ENCODE results near the gene GRIN1. TPM values are rescaled to one million over a fixed set of nuclear protein-coding genes. Genes with fewer than 3 reads are reported as not detected.

GRIN1 gene
- total and polyA plus RNA-seq, 2 donors = 0.18 to 0.19 TPM

DNA sequence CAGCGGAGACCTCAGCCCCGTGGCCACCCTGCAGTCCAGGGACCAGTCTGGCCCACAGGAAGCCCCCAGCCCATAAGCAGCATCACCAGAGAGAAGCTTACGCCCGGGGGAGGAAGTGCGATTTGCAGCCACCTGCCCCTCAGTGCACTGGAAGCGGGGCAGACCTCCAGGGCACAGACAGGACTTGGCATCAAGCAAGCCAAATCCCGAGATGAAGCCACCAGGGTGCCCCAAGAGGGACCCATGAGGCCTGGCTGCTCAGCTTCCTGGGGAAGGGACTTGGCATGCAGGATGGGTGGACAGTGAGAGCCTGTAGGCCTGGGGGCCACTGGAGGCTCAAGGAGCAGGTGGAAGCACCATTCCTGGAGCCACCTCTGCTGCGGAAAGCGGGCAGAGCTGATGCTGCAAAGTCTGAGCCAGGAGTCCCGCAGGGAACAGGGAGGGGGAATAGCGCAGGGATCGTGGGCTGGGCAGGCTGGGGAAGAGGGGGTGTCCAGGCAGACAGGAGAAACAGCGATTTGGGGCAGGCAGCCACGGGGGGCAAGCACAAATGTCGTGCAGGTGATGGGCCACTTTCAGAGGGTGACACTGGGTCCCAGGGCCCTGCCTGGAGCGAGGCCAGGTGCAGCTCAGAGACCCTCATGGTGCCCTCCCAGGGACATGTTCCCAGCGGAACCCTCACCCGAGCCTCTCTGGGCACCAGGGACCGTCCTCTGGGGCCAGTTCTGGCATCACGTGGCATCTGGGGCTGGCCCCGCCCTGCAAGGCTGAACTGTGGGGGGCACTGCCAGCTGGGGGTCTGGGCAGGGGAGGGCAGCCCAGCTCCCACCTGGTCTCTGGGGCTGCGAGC is 27.7 kb downstream of the GRIN1 start:
- H3K9me3 ChIP-seq (ENCODE audit: control insufficient read depth in 2 of 2, insufficient read depth in 1 of 2, low read length in 1 of 2) = no peaks in the 10 kb centered on the region
- no peaks in the 10 kb centered on the region for H3K36me3 ChIP-seq (ENCODE audit: control insufficient read depth in 2 of 2, insufficient read depth in 2 of 2, low read length in 1 of 2)
- peaks cover 76 to 100% of the 10 kb centered on the region in 2 donors for H3K27me3 ChIP-seq (ENCODE audit: control insufficient read depth in 2 of 2, insufficient read depth in 1 of 2, low read length in 1 of 2)
- DNase-seq (ENCODE audit: low read depth in 6 of 9, low spot score in 9 of 9) = no peak
- peaks cover 9 to 19% of the 10 kb centered on the region in 2 donors for H3K4me1 ChIP-seq (ENCODE audit: control insufficient read depth in 2 of 2, insufficient read depth in 2 of 2, low read length in 2 of 2)
- no peak overlapping the region for H3K27ac ChIP-seq (ENCODE audit: low read depth in 1 of 2, low read length in 1 of 2)
- no peak overlapping the region for H3K4me3 ChIP-seq (ENCODE audit: low read length in 2 of 2)
- WGBS = 89% methylated on average over 22 of the region's 22 CpGs

DNA sequence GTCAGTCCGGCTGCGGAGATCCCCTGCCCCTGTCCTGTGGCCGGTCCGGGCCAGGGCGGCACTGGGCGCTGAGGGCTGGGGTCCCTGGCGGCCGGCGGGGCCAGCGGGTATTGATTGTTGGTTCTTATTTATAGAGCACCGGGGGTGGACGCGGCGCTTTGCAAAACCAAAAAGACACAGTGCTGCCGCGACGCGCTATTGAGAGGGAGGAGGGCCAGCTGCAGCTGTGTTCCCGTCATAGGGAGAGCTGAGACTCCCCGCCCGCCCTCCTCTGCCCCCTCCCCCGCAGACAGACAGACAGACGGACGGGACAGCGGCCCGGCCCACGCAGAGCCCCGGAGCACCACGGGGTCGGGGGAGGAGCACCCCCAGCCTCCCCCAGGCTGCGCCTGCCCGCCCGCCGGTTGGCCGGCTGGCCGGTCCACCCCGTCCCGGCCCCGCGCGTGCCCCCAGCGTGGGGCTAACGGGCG is 28.4 kb downstream of the GRIN1 start:
- H3K4me1 ChIP-seq (ENCODE audit: control insufficient read depth in 2 of 2, insufficient read depth in 2 of 2, low read length in 2 of 2) = peaks cover 14 to 26% of the 10 kb centered on the region in 2 donors
- 32% methylated on average over 44 of the region's 44 CpGs for WGBS

DNA sequence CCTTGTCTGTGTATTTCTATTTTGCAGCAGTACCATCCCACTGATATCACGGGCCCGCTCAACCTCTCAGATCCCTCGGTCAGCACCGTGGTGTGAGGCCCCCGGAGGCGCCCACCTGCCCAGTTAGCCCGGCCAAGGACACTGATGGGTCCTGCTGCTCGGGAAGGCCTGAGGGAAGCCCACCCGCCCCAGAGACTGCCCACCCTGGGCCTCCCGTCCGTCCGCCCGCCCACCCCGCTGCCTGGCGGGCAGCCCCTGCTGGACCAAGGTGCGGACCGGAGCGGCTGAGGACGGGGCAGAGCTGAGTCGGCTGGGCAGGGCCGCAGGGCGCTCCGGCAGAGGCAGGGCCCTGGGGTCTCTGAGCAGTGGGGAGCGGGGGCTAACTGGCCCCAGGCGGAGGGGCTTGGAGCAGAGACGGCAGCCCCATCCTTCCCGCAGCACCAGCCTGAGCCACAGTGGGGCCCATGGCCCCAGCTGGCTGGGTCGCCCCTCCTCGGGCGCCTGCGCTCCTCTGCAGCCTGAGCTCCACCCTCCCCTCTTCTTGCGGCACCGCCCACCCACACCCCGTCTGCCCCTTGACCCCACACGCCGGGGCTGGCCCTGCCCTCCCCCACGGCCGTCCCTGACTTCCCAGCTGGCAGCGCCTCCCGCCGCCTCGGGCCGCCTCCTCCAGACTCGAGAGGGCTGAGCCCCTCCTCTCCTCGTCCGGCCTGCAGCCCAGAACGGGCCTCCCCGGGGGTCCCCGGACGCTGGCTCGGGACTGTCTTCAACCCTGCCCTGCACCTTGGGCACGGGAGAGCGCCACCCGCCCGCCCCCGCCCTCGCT is 29.0 kb downstream of the GRIN1 start:
- H3K36me3 ChIP-seq (ENCODE audit: control insufficient read depth in 2 of 2, insufficient read depth in 2 of 2, low read length in 1 of 2) = no peaks in the 10 kb centered on the region
- H3K27ac ChIP-seq (ENCODE audit: low read depth in 1 of 2, low read length in 1 of 2) = no peak overlapping the region
- no peak for DNase-seq (ENCODE audit: low read depth in 6 of 9, low spot score in 9 of 9)
- peak overlapping the region in 1 of 2 donors; percentile 17 for H3K4me3 ChIP-seq (ENCODE audit: low read length in 2 of 2)
- WGBS = 9% methylated on average over 57 of the region's 57 CpGs
- H3K27me3 ChIP-seq (ENCODE audit: control insufficient read depth in 2 of 2, insufficient read depth in 1 of 2, low read length in 1 of 2) = peaks cover 63 to 100% of the 10 kb centered on the region in 2 donors
- peaks cover 21 to 28% of the 10 kb centered on the region in 2 donors for H3K4me1 ChIP-seq (ENCODE audit: control insufficient read depth in 2 of 2, insufficient read depth in 2 of 2, low read length in 2 of 2)
- H3K9me3 ChIP-seq (ENCODE audit: control insufficient read depth in 2 of 2, insufficient read depth in 1 of 2, low read length in 1 of 2) = no peaks in the 10 kb centered on the region

More for the DNA sequence above, 28.4 kb downstream of the GRIN1 start:
- Histone ChIP-seq H3K27ac (ENCODE audit: low read depth in 1 of 2, low read length in 1 of 2) (no peak overlapping the region), H3K27me3 (ENCODE audit: control insufficient read depth in 2 of 2, insufficient read depth in 1 of 2, low read length in 1 of 2) (peaks cover 69 to 100% of the 10 kb centered on the region in 2 donors), H3K4me3 (ENCODE audit: low read length in 2 of 2) (no peak overlapping the region), H3K9me3 (ENCODE audit: control insufficient read depth in 2 of 2, insufficient read depth in 1 of 2, low read length in 1 of 2) (no peaks in the 10 kb centered on the region), H3K36me3 (ENCODE audit: control insufficient read depth in 2 of 2, insufficient read depth in 2 of 2, low read length in 1 of 2) (no peaks in the 10 kb centered on the region)
- DNase-seq (ENCODE audit: low read depth in 6 of 9, low spot score in 9 of 9) = no peak

DNA sequence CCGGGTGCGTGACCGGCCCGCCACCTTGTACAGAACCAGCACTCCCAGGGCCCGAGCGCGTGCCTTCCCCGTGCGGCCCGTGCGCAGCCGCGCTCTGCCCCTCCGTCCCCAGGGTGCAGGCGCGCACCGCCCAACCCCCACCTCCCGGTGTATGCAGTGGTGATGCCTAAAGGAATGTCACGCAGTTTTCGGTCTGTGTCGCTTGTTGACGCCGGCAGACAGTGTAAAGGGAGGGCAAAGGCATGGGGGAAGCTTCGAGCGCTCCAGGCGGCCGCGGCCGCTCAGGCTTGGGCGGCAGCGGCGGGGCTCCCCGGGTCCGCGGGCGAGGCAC is 29.6 kb downstream of the GRIN1 start:
- H3K27me3 ChIP-seq (ENCODE audit: control insufficient read depth in 2 of 2, insufficient read depth in 1 of 2, low read length in 1 of 2) = peaks cover 63 to 100% of the 10 kb centered on the region in 2 donors

DNA sequence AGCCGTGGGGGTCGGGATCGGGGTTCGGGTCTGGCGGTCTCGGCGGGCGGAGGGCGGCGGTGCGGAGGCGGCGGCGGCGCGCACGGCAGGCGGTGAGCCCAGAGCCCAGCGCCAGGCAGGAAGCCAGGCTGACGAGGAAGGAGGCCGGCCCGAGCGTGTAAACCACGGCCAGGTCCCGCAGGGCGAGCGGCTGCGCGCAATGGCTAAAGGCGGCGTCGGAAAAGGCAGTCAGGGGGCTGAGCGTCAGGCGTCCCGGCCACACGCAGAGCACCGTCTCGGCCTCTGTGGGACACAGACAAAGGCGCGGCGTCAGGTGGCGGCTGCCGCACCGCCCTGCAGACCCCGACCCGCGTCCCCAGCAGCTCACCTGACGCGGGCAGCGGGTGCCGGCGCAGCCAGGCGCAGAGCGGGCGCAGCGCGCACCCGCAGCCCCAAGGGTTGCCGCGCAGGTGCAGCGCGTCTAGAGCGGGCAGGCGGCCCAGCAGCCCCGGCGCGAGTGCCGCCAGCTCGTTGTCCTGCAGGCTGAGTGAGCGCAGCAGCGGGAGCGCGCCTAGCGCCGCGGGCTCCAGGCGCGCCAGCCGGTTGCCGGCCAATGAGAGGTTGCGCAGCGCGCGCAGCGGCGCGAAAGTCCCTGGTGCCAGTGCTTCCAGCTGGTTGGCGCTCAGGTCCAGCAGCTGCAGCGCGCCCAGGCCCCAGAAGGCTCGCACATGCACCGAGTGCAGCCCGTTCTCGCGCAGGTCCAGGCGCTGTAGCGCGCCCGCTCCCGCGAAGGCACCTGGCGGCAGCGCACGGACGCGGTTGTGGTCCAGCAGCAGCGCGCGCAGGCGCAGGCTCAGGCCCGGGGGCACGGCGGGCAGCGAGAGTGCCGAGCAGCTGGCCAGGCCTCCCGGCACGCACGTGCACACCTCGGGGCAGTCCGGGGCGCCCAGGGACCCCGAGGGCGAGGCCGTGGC is 30.2 kb downstream of the GRIN1 start:
- H3K4me1 ChIP-seq (ENCODE audit: control insufficient read depth in 2 of 2, insufficient read depth in 2 of 2, low read length in 2 of 2) = peaks cover 32 to 35% of the 10 kb centered on the region in 2 donors
- peak overlapping the region in 1 of 2 donors; percentile 17 for H3K4me3 ChIP-seq (ENCODE audit: low read length in 2 of 2)
- DNase-seq (ENCODE audit: low read depth in 6 of 9, low spot score in 9 of 9) = no peak
- under 1% methylated on average over 124 of the region's 124 CpGs for WGBS
- H3K9me3 ChIP-seq (ENCODE audit: control insufficient read depth in 2 of 2, insufficient read depth in 1 of 2, low read length in 1 of 2) = no peaks in the 10 kb centered on the region
- no peak overlapping the region for H3K27ac ChIP-seq (ENCODE audit: low read depth in 1 of 2, low read length in 1 of 2)
- H3K27me3 ChIP-seq (ENCODE audit: control insufficient read depth in 2 of 2, insufficient read depth in 1 of 2, low read length in 1 of 2) = peaks cover 60 to 100% of the 10 kb centered on the region in 2 donors
- H3K36me3 ChIP-seq (ENCODE audit: control insufficient read depth in 2 of 2, insufficient read depth in 2 of 2, low read length in 1 of 2) = no peaks in the 10 kb centered on the region

More for the DNA sequence above, 29.6 kb downstream of the GRIN1 start:
- Histone ChIP-seq H3K9me3 (ENCODE audit: control insufficient read depth in 2 of 2, insufficient read depth in 1 of 2, low read length in 1 of 2) (no peaks in the 10 kb centered on the region), H3K36me3 (ENCODE audit: control insufficient read depth in 2 of 2, insufficient read depth in 2 of 2, low read length in 1 of 2) (no peaks in the 10 kb centered on the region), H3K4me1 (ENCODE audit: control insufficient read depth in 2 of 2, insufficient read depth in 2 of 2, low read length in 2 of 2) (peaks cover 26 to 28% of the 10 kb centered on the region in 2 donors), H3K27ac (ENCODE audit: low read depth in 1 of 2, low read length in 1 of 2) (no peak overlapping the region), H3K4me3 (ENCODE audit: low read length in 2 of 2) (peak overlapping the region in 1 of 2 donors; percentile 17)
- DNase-seq (ENCODE audit: low read depth in 6 of 9, low spot score in 9 of 9) = no peak
- WGBS = under 1% methylated on average over 36 of the region's 36 CpGs

DNA sequence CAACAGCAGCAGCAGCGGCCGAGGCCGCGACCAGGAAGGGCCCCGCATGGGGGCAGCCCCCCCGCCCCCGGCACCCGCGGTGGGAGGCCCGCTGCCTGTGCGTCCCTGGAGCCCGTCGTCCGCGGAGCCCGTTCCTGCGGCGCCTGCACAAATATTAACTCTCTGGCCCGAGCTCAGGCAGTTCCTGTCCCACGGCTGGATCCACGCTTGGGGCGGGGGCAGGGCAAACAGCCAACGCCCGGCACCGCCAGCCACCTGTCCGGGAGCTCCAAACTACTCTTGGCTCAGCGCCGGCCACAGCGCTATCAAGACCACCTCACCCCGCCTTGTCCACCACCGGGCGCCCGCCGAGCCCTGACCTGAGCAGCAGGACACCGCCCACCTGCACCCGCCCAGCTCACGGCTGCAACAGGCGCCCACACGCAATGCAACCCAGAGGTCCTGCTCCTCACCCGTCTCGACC is 31.0 kb downstream of the GRIN1 start, which contains the start of gene LRRC26:
Gene LRRC26, minus strand, starts transcription at position 156 of the 463 bp plus-strand sequence. Its CDS starts 108 bp downstream, at position 48.
- Histone ChIP-seq H3K36me3 (ENCODE audit: control insufficient read depth in 2 of 2, insufficient read depth in 2 of 2, low read length in 1 of 2) (no peaks in the 10 kb centered on the region), H3K4me3 (ENCODE audit: low read length in 2 of 2) (peak within 1 kb of the TSS in 1 of 2 donors; percentile 17), H3K4me1 (ENCODE audit: control insufficient read depth in 2 of 2, insufficient read depth in 2 of 2, low read length in 2 of 2) (peaks cover 38 to 41% of the 10 kb centered on the region in 2 donors), H3K9me3 (ENCODE audit: control insufficient read depth in 2 of 2, insufficient read depth in 1 of 2, low read length in 1 of 2) (no peaks in the 10 kb centered on the region), H3K27me3 (ENCODE audit: control insufficient read depth in 2 of 2, insufficient read depth in 1 of 2, low read length in 1 of 2) (peaks cover 56 to 98% of the 10 kb centered on the region in 2 donors), H3K27ac (ENCODE audit: low read depth in 1 of 2, low read length in 1 of 2) (no peak within 1 kb of the TSS)
- WGBS = 25% methylated on average over 41 of the region's 41 CpGs
- DNase-seq (ENCODE audit: low read depth in 6 of 9, low spot score in 9 of 9) = no peak

DNA sequence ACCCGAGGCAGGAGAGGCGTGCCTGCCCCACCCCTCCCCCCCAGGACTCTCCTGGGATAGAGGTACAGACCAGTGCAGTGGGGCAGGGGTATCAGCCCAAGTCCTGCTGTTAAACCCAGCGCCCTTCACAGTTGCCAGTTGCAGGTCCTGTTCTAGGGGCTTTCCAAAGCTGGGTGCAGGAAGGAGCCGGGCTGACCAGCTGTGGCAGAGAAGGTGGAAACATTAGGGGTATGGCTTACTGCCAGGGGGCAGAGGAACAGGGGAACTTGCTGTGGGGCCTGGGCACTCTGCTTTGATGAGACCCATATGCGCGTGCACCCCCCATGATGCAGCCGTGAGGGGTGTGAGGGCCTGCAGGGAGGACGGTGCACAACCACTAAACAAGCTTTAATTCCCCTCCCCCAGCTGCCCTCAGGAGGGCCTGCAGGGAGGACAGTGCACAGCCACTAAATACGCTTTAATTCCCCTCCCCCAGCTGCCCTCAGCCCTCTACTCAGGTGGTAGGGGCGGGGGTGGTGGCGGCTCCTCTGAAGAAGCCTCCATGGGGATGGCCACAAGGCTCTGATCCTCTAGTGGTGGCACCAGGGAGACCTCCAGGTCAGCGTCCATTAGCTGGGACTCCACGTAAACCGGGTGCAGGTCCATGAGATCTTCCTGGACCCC is 31.7 kb downstream of the GRIN1 start:
- Histone ChIP-seq H3K9me3 (ENCODE audit: control insufficient read depth in 2 of 2, insufficient read depth in 1 of 2, low read length in 1 of 2) (no peaks in the 10 kb centered on the region), H3K27me3 (ENCODE audit: control insufficient read depth in 2 of 2, insufficient read depth in 1 of 2, low read length in 1 of 2) (peaks cover 54 to 98% of the 10 kb centered on the region in 2 donors), H3K4me1 (ENCODE audit: control insufficient read depth in 2 of 2, insufficient read depth in 2 of 2, low read length in 2 of 2) (peaks cover 45 to 48% of the 10 kb centered on the region in 2 donors), H3K4me3 (ENCODE audit: low read length in 2 of 2) (no peak overlapping the region), H3K36me3 (ENCODE audit: control insufficient read depth in 2 of 2, insufficient read depth in 2 of 2, low read length in 1 of 2) (no peaks in the 10 kb centered on the region), H3K27ac (ENCODE audit: low read depth in 1 of 2, low read length in 1 of 2) (no peak overlapping the region)
- DNase-seq (ENCODE audit: low read depth in 6 of 9, low spot score in 9 of 9) = no peak
- WGBS = 68% methylated on average over 14 of the region's 14 CpGs

Measured in thymus (tissue), 11 donors.